Measurements from ENCODE around the gene NTSR2.

NTSR2 gene

GRCh38 chr2:11646530-11646929 lies 23.5 kb downstream of the NTSR2 start:
- H3K79me2 ChIP-seq (ENCODE audit: control insufficient read depth, low read length): no peaks in the 10 kb centered on the region
- H3K36me3 ChIP-seq (ENCODE audit: control insufficient read depth, low read length): no peaks in the 10 kb centered on the region
- no peaks in the 10 kb centered on the region for H3F3A ChIP-seq (ENCODE audit: control insufficient read depth, insufficient read depth)
- no peak for TF ChIP-seq EZH2phosphoT487 (IDR thresholded peaks at IDR 0.05; ENCODE audit: borderline replicate concordance, low read length)
- TF ChIP-seq CTCF (IDR thresholded peaks at IDR 0.05; ENCODE audit: low read depth, low read length, poor library complexity, severe bottlenecking): no peak
- H3K9me3 ChIP-seq (ENCODE audit: control insufficient read depth, insufficient read depth, low read length): no peaks in the 10 kb centered on the region; the same call in 1 of the 2 replicates
- H3K4me2 ChIP-seq (ENCODE audit: low read length): no peak overlapping the region
- H3K4me1 ChIP-seq (ENCODE audit: control insufficient read depth, low read length): no peaks in the 10 kb centered on the region
- no peak overlapping the region for H3K4me3 ChIP-seq (ENCODE audit: low read length)
- H3K27ac ChIP-seq (ENCODE audit: low read depth, low read length): no peak overlapping the region
- H4K20me1 ChIP-seq (ENCODE audit: control insufficient read depth, insufficient read depth, low read depth, low read length): no peaks in the 10 kb centered on the region
- H3K9me2 ChIP-seq (replicated peaks; ENCODE audit: control insufficient read depth, low read length): no peaks in the 10 kb centered on the region
- peaks cover 16% of the 10 kb centered on the region; the same call in 1 of the 2 replicates for H3K27me3 ChIP-seq (ENCODE audit: control insufficient read depth, low read length)

- no peak for TF ChIP-seq CTCF (IDR thresholded peaks at IDR 0.05; ENCODE audit: low read depth, low read length, poor library complexity, severe bottlenecking)
- no peak for TF ChIP-seq EZH2phosphoT487 (IDR thresholded peaks at IDR 0.05; ENCODE audit: borderline replicate concordance, low read length)
- H3K4me3 ChIP-seq (ENCODE audit: low read length): no peak overlapping the region
These were observed 25.7 kb downstream of the NTSR2 start for GRCh38 chr2:11644293-11644692.

GRCh38 chr2:11642972-11643371 lies 27.0 kb downstream of the NTSR2 start:
- Histone ChIP-seq H3K27ac (ENCODE audit: low read depth, low read length) (no peak overlapping the region), H4K20me1 (ENCODE audit: control insufficient read depth, insufficient read depth, low read depth, low read length) (no peaks in the 10 kb centered on the region), H3K9me3 (ENCODE audit: control insufficient read depth, insufficient read depth, low read length) (no peaks in the 10 kb centered on the region; the same call in 1 of the 2 replicates), H3K79me2 (ENCODE audit: control insufficient read depth, low read length) (no peaks in the 10 kb centered on the region), H3K9me2 (replicated peaks; ENCODE audit: control insufficient read depth, low read length) (no peaks in the 10 kb centered on the region), H3K4me3 (ENCODE audit: low read length) (no peak overlapping the region), H3K36me3 (ENCODE audit: control insufficient read depth, low read length) (no peaks in the 10 kb centered on the region), H3K4me2 (ENCODE audit: low read length) (no peak overlapping the region), H3F3A (ENCODE audit: control insufficient read depth, insufficient read depth) (no peaks in the 10 kb centered on the region), H3K27me3 (ENCODE audit: control insufficient read depth, low read length) (0 out of 2 replicates have a peak, but pooled peaks cover 4% of the 10 kb centered on the region), H3K4me1 (ENCODE audit: control insufficient read depth, low read length) (no peaks in the 10 kb centered on the region)
- no peak for TF ChIP-seq EZH2phosphoT487 (IDR thresholded peaks at IDR 0.05; ENCODE audit: borderline replicate concordance, low read length)
- no peak for TF ChIP-seq CTCF (IDR thresholded peaks at IDR 0.05; ENCODE audit: low read depth, low read length, poor library complexity, severe bottlenecking)

More at GRCh38 chr2:11644293-11644692, 25.7 kb downstream of the NTSR2 start:
- Histone ChIP-seq H3K9me2 (replicated peaks; ENCODE audit: control insufficient read depth, low read length) (no peaks in the 10 kb centered on the region), H3K36me3 (ENCODE audit: control insufficient read depth, low read length) (no peaks in the 10 kb centered on the region), H3K27ac (ENCODE audit: low read depth, low read length) (no peak overlapping the region), H3K4me2 (ENCODE audit: low read length) (no peak overlapping the region), H3K27me3 (ENCODE audit: control insufficient read depth, low read length) (0 out of 2 replicates have a peak, but pooled peaks cover 4% of the 10 kb centered on the region), H4K20me1 (ENCODE audit: control insufficient read depth, insufficient read depth, low read depth, low read length) (no peaks in the 10 kb centered on the region), H3K4me1 (ENCODE audit: control insufficient read depth, low read length) (no peaks in the 10 kb centered on the region), H3K9me3 (ENCODE audit: control insufficient read depth, insufficient read depth, low read length) (no peaks in the 10 kb centered on the region; the same call in 1 of the 2 replicates), H3K79me2 (ENCODE audit: control insufficient read depth, low read length) (no peaks in the 10 kb centered on the region), H3F3A (ENCODE audit: control insufficient read depth, insufficient read depth) (no peaks in the 10 kb centered on the region)

Data from DOHH2 (cell line).